Skeletal muscle satellite cell (primary cell): ENCODE measurements around the gene ADD1.

Experiments used
- H3K27me3 ChIP-seq: 2 replicates; pipeline ENCODE4 v1.7.0; 2013; ENCODE audit warnings: low read length; ENCODE audit not compliant: control insufficient read depth, insufficient read depth
- H3K36me3 ChIP-seq: 2 replicates; pipeline ENCODE4 v1.7.0; 2013; ENCODE audit warnings: mild to moderate bottlenecking, control low read depth, low read length; ENCODE audit not compliant: insufficient read depth
- H3K4me1 ChIP-seq: 2 replicates; pipeline ENCODE4 v1.7.0; 2013; ENCODE audit warnings: low read length; ENCODE audit not compliant: control insufficient read depth, insufficient read depth
- H3K4me2 ChIP-seq: 2 replicates; pipeline ENCODE4 v1.7.0; 2013; ENCODE audit warnings: mild to moderate bottlenecking, low read length
- H3K4me3 ChIP-seq: 2 replicates; pipeline ENCODE4 v1.7.0; 2013; ENCODE audit warnings: low read length
- H3K9ac ChIP-seq: 2 replicates; pipeline ENCODE4 v1.7.0; 2013; ENCODE audit warnings: mild to moderate bottlenecking, low read depth, low read length, moderate library complexity
- H3K9me3 ChIP-seq: replicated peaks from 2 replicates; pipeline ENCODE4 v1.7.0; 2013; ENCODE audit warnings: mild to moderate bottlenecking, control low read depth, low read length

Gene ADD1

DNA sequence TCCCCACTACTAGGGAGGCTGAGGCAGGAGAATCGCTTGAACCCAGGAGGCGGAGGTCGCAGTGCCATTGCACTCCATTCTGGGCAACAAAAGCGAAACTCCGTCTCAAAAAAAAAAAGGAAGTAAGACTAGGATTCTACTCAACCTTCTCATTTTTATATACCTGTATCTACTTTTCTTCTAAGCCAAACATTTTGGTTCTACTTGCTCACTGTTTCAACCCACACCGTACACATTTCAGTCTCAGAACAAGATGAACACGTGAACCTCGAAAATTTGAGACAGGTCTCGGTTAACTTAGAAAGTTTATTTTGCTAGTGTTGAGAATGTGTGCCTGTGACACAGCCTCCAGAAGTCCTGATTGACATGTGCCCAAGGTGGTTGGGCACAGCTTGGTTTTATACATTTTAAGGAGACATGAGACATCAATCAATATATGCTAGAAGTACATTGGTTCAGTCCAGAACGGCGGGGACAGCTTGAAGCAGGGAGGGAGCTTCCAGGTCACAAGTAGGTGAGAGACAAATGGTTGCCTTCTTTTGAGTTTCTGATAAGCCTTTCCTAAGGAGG, 3.7 kb downstream of the ADD1 start:
- Histone ChIP-seq H3K36me3 (no peaks in the 10 kb centered on the region), H3K9me3 (no peaks in the 10 kb centered on the region), H3K4me2 (no peak overlapping the region), H3K4me3 (no peak overlapping the region), H3K4me1 (peaks cover 27% of the 10 kb centered on the region), H3K9ac (no peak overlapping the region), H3K27me3 (no peaks in the 10 kb centered on the region)

GRCh38 chr4:2848449-2848848, 4.8 kb downstream of the ADD1 start:
- H3K9ac ChIP-seq: no peak overlapping the region
- H3K9me3 ChIP-seq: no peaks in the 10 kb centered on the region
- peaks cover 2% of the 10 kb centered on the region for H3K36me3 ChIP-seq
- peaks cover 25% of the 10 kb centered on the region for H3K4me1 ChIP-seq
- H3K4me2 ChIP-seq: no peak overlapping the region
- no peaks in the 10 kb centered on the region for H3K27me3 ChIP-seq
- no peak overlapping the region for H3K4me3 ChIP-seq

- Histone ChIP-seq H3K27me3 (no peaks in the 10 kb centered on the region), H3K4me2 (no peak overlapping the region), H3K4me1 (peaks cover 25% of the 10 kb centered on the region), H3K9me3 (no peaks in the 10 kb centered on the region), H3K9ac (no peak overlapping the region), H3K36me3 (peaks cover 12% of the 10 kb centered on the region), H3K4me3 (no peak overlapping the region)
Observed at GRCh38 chr4:2849267-2850152, 5.9 kb downstream of the ADD1 start.

- Histone ChIP-seq H3K4me1 (peaks cover 16% of the 10 kb centered on the region), H3K4me2 (no peak overlapping the region), H3K9ac (no peak overlapping the region), H3K9me3 (no peaks in the 10 kb centered on the region), H3K27me3 (no peaks in the 10 kb centered on the region), H3K4me3 (no peak overlapping the region), H3K36me3 (peaks cover 14% of the 10 kb centered on the region)
Observed at GRCh38 chr4:2850966-2851798, 7.5 kb downstream of the ADD1 start.

DNA sequence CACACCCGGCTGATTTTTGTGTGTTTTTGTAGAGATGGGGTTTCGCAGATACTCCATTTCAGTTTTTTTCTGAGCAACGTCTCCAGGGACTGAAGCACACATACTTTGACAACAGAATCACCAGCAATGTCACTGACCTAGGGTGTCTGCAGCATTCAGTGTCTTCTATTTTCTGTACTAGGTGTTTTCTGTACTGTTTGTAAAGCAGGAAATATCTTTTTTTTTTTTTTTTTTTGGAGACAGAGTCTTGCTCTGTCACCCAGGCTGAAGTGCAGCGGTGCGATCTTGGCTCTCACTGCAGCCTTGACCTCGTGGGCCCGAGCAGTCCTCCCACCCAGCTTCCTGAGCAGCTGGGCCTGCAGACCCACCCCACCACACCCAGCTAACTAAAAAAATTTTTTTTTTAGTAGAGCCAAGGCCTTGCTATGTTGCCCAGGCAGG, 8.9 kb downstream of the ADD1 start:
- Histone ChIP-seq H3K4me1 (peaks cover 15% of the 10 kb centered on the region), H3K27me3 (no peaks in the 10 kb centered on the region), H3K4me3 (no peak overlapping the region), H3K9ac (peak overlapping the region; percentile 41), H3K4me2 (peak overlapping the region; percentile 50), H3K9me3 (no peaks in the 10 kb centered on the region), H3K36me3 (peaks cover 14% of the 10 kb centered on the region)

GRCh38 chr4:2855584-2855983, 11.9 kb downstream of the ADD1 start:
- no peak overlapping the region for H3K4me3 ChIP-seq
- peaks cover 18% of the 10 kb centered on the region for H3K4me1 ChIP-seq
- no peak overlapping the region for H3K9ac ChIP-seq
- H3K36me3 ChIP-seq: peaks cover 14% of the 10 kb centered on the region
- no peaks in the 10 kb centered on the region for H3K9me3 ChIP-seq
- H3K4me2 ChIP-seq: no peak overlapping the region
- no peaks in the 10 kb centered on the region for H3K27me3 ChIP-seq

DNA sequence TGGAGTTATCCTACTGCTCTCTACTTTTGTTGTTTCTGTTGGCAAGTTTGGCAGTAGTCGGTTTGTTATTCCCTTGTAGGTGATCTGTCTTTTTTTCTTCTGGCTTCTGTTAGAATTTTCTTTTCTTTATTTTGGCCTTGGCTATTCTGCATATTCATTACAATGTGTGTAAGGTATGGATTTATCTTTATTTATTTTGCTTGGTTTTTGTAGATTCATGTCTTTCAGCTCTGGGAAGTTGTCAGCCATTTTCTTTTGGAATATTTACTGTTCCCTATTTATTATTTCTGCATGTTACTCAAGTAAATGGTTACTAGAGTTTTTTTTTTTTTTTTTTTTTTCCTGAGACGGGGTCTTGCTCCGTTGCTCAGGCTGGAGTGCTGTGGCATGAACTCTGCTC, 12.6 kb downstream of the ADD1 start:
- Histone ChIP-seq H3K36me3 (peaks cover 14% of the 10 kb centered on the region), H3K9ac (no peak overlapping the region), H3K4me3 (no peak overlapping the region), H3K27me3 (no peaks in the 10 kb centered on the region), H3K9me3 (no peaks in the 10 kb centered on the region), H3K4me1 (peaks cover 25% of the 10 kb centered on the region), H3K4me2 (no peak overlapping the region)

GRCh38 chr4:2857349-2857927, 13.8 kb downstream of the ADD1 start:
- peaks cover 29% of the 10 kb centered on the region for H3K4me1 ChIP-seq
- H3K9me3 ChIP-seq: no peaks in the 10 kb centered on the region
- H3K9ac ChIP-seq: no peak overlapping the region
- no peaks in the 10 kb centered on the region for H3K27me3 ChIP-seq
- no peak overlapping the region for H3K4me3 ChIP-seq
- H3K36me3 ChIP-seq: peaks cover 14% of the 10 kb centered on the region
- H3K4me2 ChIP-seq: no peak overlapping the region

DNA sequence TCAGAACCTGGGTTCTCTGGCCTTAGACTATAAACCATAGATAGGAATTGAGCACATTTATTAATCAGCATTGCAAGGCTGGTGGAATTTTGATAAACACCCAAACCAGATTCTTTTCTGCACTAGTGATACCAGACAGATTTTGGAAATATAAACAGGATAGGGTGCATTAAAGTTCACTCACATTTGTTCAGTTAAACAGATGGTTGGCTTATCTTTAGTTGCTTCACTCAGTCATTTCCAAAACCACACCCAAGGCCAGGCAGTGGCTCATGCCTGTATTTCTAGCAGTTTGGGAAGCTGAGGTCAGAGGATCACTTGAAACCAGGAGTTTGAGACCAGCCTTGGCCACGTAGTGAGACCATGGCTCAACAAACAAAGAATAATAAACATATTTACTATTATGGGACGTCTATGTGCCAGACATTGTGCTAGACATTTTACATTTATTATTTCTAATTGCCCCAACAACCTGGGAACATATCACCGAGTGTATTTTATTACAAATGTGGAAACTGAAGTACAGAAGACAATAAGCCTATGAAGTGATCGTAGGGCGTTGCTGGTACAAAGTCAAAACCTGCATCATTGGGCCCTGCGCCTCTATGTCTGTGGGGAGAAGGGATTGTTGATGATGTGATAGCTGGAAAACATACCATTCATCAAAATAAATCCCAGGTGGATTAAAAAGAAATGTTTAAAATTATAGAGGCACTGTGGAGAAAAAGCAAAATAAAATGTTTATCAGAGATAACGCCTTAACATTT, 15.0 kb downstream of the ADD1 start:
- no peaks in the 10 kb centered on the region for H3K27me3 ChIP-seq
- no peak overlapping the region for H3K4me2 ChIP-seq
- H3K4me3 ChIP-seq: no peak overlapping the region
- H3K4me1 ChIP-seq: peaks cover 33% of the 10 kb centered on the region
- H3K36me3 ChIP-seq: peaks cover 11% of the 10 kb centered on the region
- no peaks in the 10 kb centered on the region for H3K9me3 ChIP-seq
- no peak overlapping the region for H3K9ac ChIP-seq

DNA sequence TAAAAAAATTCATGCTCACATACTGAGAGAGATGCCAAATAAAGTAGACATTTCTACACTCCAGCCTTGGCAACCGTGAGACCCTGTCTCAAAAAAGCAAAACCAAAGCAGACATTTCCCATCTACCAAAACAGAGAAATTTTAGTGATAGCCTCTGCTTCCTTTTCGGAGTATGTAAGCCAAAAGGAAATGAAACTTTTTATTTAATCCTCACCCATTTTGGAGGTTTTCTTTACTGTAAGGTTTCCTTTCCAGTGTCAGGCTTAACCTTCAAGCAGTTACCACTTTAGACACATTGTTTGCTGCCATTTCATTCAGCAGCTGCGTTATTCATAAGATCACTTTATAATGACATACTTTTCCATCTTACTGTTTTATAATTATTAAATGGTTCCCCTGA, 15.9 kb downstream of the ADD1 start:
- H3K4me1 ChIP-seq: peaks cover 33% of the 10 kb centered on the region
- no peak overlapping the region for H3K9ac ChIP-seq
- H3K4me2 ChIP-seq: no peak overlapping the region
- H3K27me3 ChIP-seq: no peaks in the 10 kb centered on the region
- no peak overlapping the region for H3K4me3 ChIP-seq
- H3K36me3 ChIP-seq: peaks cover 2% of the 10 kb centered on the region
- H3K9me3 ChIP-seq: no peaks in the 10 kb centered on the region
